ENCODE measurements around the gene TPPP.

TPPP gene

GRCh38 chr5:665541-665955 lies 27.6 kb downstream of the TPPP start:
- no peak for DNase-seq (ENCODE audit: low read depth)

GRCh38 chr5:664994-665360 lies 28.2 kb downstream of the TPPP start:
- DNase-seq (ENCODE audit: low read depth) = no peak

- DNase-seq (ENCODE audit: low read depth) = no peak
Measured at GRCh38 chr5:664343-664993, 28.7 kb downstream of the TPPP start.

GRCh38 chr5:663436-664342 lies 29.5 kb downstream of the TPPP start:
- no peak for DNase-seq (ENCODE audit: low read depth)

- DNase-seq (ENCODE audit: low read depth) = no peak
Measured at GRCh38 chr5:662751-663435, 30.3 kb downstream of the TPPP start.

GRCh38 chr5:661891-662750 lies 31.0 kb downstream of the TPPP start:
- no peak for DNase-seq (ENCODE audit: low read depth)

- no peak for DNase-seq (ENCODE audit: low read depth)
Measured at GRCh38 chr5:660491-661030, 32.6 kb downstream of the TPPP start.

GRCh38 chr5:659496-660263 lies 33.5 kb downstream of the TPPP start:
- DNase-seq (ENCODE audit: low read depth) = no peak

- no peak for DNase-seq (ENCODE audit: low read depth)
Measured at GRCh38 chr5:658103-658502, 35.0 kb downstream of the TPPP start.

GRCh38 chr5:657570-657969 lies 35.6 kb downstream of the TPPP start:
- peak; percentile 50 for DNase-seq (ENCODE audit: low read depth)

- no peak for DNase-seq (ENCODE audit: low read depth)
Measured at GRCh38 chr5:655406-655805, 37.7 kb downstream of the TPPP start.

GRCh38 chr5:654071-654778 lies 38.9 kb downstream of the TPPP start:
- DNase-seq (ENCODE audit: low read depth) = no peak

- no peak for DNase-seq (ENCODE audit: low read depth)
Measured at GRCh38 chr5:652773-653350, 40.3 kb downstream of the TPPP start.

- no peak for DNase-seq (ENCODE audit: low read depth)
Measured at GRCh38 chr5:652023-652515, 41.1 kb downstream of the TPPP start.

- no peak for DNase-seq (ENCODE audit: low read depth)
Measured at GRCh38 chr5:651296-652022, 41.7 kb downstream of the TPPP start.

GRCh38 chr5:647727-648126 lies 45.4 kb downstream of the TPPP start:
- DNase-seq (ENCODE audit: low read depth) = no peak

GRCh38 chr5:647311-647710 lies 45.8 kb downstream of the TPPP start:
- no peak for DNase-seq (ENCODE audit: low read depth)

GRCh38 chr5:646396-647201 lies 46.6 kb downstream of the TPPP start:
- DNase-seq (ENCODE audit: low read depth) = no peak

Data from fibroblast of gingiva (primary cell).